ENCODE data around the gene ZNF521.

GRCh38 chr18:25067275-25068025, 284.5 kb downstream of the ZNF521 start:
- TF ChIP-seq, protein P1, sequence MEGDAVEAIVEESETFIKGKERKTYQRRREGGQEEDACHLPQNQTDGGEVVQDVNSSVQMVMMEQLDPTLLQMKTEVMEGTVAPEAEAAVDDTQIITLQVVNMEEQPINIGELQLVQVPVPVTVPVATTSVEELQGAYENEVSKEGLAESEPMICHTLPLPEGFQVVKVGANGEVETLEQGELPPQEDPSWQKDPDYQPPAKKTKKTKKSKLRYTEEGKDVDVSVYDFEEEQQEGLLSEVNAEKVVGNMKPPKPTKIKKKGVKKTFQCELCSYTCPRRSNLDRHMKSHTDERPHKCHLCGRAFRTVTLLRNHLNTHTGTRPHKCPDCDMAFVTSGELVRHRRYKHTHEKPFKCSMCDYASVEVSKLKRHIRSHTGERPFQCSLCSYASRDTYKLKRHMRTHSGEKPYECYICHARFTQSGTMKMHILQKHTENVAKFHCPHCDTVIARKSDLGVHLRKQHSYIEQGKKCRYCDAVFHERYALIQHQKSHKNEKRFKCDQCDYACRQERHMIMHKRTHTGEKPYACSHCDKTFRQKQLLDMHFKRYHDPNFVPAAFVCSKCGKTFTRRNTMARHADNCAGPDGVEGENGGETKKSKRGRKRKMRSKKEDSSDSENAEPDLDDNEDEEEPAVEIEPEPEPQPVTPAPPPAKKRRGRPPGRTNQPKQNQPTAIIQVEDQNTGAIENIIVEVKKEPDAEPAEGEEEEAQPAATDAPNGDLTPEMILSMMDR (IDR thresholded peaks at IDR 0.05) = no peak
- TF ChIP-seq POLR2AphosphoS5 (IDR thresholded peaks at IDR 0.05) = no peak
- no peak for TF ChIP-seq POLR2A (IDR thresholded peaks at IDR 0.05)

All from breast epithelium (tissue), 3 donors.